HG02852 (cell line): ENCODE measurements around the gene STOML1.
"Not testable (repeated sequence)": the region's sequence is repeated elsewhere in the genome, so short reads cannot be mapped to it uniquely, and the experiment has no call there.

ENCODE experiments used
- ATAC-seq: cut with Tn5 transposase; IDR thresholded peaks from one replicate; pipeline ENCODE4 v1.9.1; 2021; ENCODE audit warnings: mild to moderate bottlenecking, moderate library complexity; ENCODE audit not compliant: unreplicated experiment

STOML1 gene

GRCh38 chr15:73987681-73988444, 4.2 kb downstream of the STOML1 start:
- no peak for ATAC-seq

GRCh38 chr15:73987250-73987649, 4.8 kb downstream of the STOML1 start:
- ATAC-seq = no peak

GRCh38 chr15:73986776-73987056, 5.4 kb downstream of the STOML1 start:
- no peak for ATAC-seq

GRCh38 chr15:73986055-73986775, 5.9 kb downstream of the STOML1 start:
- ATAC-seq = no peak

- ATAC-seq = no peak
These were observed 6.8 kb downstream of the STOML1 start for GRCh38 chr15:73985101-73985873.

GRCh38 chr15:73984208-73984979, 7.7 kb downstream of the STOML1 start:
- ATAC-seq = no peak

GRCh38 chr15:73983773-73984172, 8.3 kb downstream of the STOML1 start:
- ATAC-seq = no peak

- no peak for ATAC-seq
These were observed 8.8 kb downstream of the STOML1 start for GRCh38 chr15:73983211-73983727.

- ATAC-seq = no peak
These were observed 9.7 kb downstream of the STOML1 start for GRCh38 chr15:73982222-73982962.

GRCh38 chr15:73981761-73982221, 10.3 kb downstream of the STOML1 start:
- ATAC-seq = no peak

GRCh38 chr15:73979636-73980035, 12.5 kb downstream of the STOML1 start:
- ATAC-seq = no peak

- ATAC-seq = no peak
These were observed 13.2 kb downstream of the STOML1 start for GRCh38 chr15:73978896-73979295.

GRCh38 chr15:73975440-73976125, 16.5 kb downstream of the STOML1 start:
- ATAC-seq = not testable (repeated sequence)

GRCh38 chr15:73973683-73974200, 18.4 kb downstream of the STOML1 start:
- ATAC-seq = not testable (repeated sequence)

- ATAC-seq = no peak
These were observed 19.0 kb downstream of the STOML1 start for GRCh38 chr15:73972984-73973682.

- ATAC-seq = no peak
These were observed 22.8 kb downstream of the STOML1 start for GRCh38 chr15:73969151-73969759.

GRCh38 chr15:73968461-73968860, 23.6 kb downstream of the STOML1 start:
- no peak for ATAC-seq

GRCh38 chr15:73965758-73966113, 26.4 kb downstream of the STOML1 start:
- peak; percentile 50 for ATAC-seq
